Glutamatergic neuron (in vitro differentiated cells): ENCODE data around the gene NME5. TPM values are rescaled to one million over a fixed set of nuclear protein-coding genes. Genes with fewer than 3 reads are reported as not detected.

Experiments used
- DNase-seq: peaks from one replicate; pipeline ENCODE4 v3.0.0; 2022
- H3K27ac Mint-ChIP-seq: one replicate; pipeline ENCODE4 v1.8.0; 2020; ENCODE audit warnings: mild to moderate bottlenecking, mixed read lengths, inconsistent platforms; ENCODE audit not compliant: unreplicated experiment
- H3K27me3 Mint-ChIP-seq: one replicate; pipeline ENCODE4 v1.8.0; 2020; ENCODE audit warnings: mild to moderate bottlenecking, moderate library complexity, mixed read lengths, inconsistent platforms; ENCODE audit not compliant: unreplicated experiment
- H3K36me3 Mint-ChIP-seq: one replicate; pipeline ENCODE4 v1.8.0; 2020; ENCODE audit warnings: mild to moderate bottlenecking, mixed read lengths, inconsistent platforms; ENCODE audit not compliant: unreplicated experiment
- H3K4me1 Mint-ChIP-seq: one replicate; pipeline ENCODE4 v1.8.0; 2020; ENCODE audit warnings: mild to moderate bottlenecking, low read depth, mixed read lengths, inconsistent platforms; ENCODE audit not compliant: unreplicated experiment
- H3K4me3 Mint-ChIP-seq: one replicate; pipeline ENCODE4 v1.8.0; 2020; ENCODE audit warnings: mild to moderate bottlenecking, mixed read lengths, inconsistent platforms; ENCODE audit not compliant: unreplicated experiment
- H3K9me3 Mint-ChIP-seq: one replicate; pipeline ENCODE4 v1.8.0; 2020; ENCODE audit warnings: mild to moderate bottlenecking, moderate library complexity, mixed read lengths, inconsistent platforms; ENCODE audit not compliant: unreplicated experiment
- CTCF ChIP-seq: fragments of 200-600 bp; sonication (generic); IDR thresholded peaks from one replicate; pipeline ENCODE4 v1.5.0; 2021; ENCODE audit not compliant: partially characterized antibody, unreplicated experiment
- total RNA-seq: library from RNA; stranded (reverse); fragmentation: NEBNext Ultra II Directional; extraction: Animal tissue kit (Norgen Biotek cat#: 25700); gene quantifications from one replicate; pipeline ENCODE4 v1.2.1, GENCODE V29; 2021; ENCODE audit not compliant: unreplicated experiment

The NME5 gene
- total RNA-seq, 1 donor from 2014 or later, result 0.71 TPM

- DNase-seq, result no peak
- H3K36me3 Mint-ChIP-seq, result no peaks in the 10 kb centered on the region
These were observed 29.6 kb downstream of the NME5 start for GRCh38 chr5:138109463-138110265.

GRCh38 chr5:138107213-138107612 lies 32.0 kb downstream of the NME5 start:
- no peak for TF ChIP-seq CTCF
- no peaks in the 10 kb centered on the region for H3K27me3 Mint-ChIP-seq
- H3K27ac Mint-ChIP-seq, result no peak overlapping the region
- DNase-seq, result no peak
- H3K4me1 Mint-ChIP-seq, result no peaks in the 10 kb centered on the region
- no peak overlapping the region for H3K4me3 Mint-ChIP-seq
- no peaks in the 10 kb centered on the region for H3K36me3 Mint-ChIP-seq
- no peaks in the 10 kb centered on the region for H3K9me3 Mint-ChIP-seq

More at GRCh38 chr5:138109463-138110265, 29.6 kb downstream of the NME5 start:
- TF ChIP-seq CTCF, result no peak
- Mint-ChIP-seq H3K4me1 (no peaks in the 10 kb centered on the region), H3K4me3 (no peak overlapping the region), H3K9me3 (no peaks in the 10 kb centered on the region), H3K27me3 (no peaks in the 10 kb centered on the region), H3K27ac (no peak overlapping the region)

DNA sequence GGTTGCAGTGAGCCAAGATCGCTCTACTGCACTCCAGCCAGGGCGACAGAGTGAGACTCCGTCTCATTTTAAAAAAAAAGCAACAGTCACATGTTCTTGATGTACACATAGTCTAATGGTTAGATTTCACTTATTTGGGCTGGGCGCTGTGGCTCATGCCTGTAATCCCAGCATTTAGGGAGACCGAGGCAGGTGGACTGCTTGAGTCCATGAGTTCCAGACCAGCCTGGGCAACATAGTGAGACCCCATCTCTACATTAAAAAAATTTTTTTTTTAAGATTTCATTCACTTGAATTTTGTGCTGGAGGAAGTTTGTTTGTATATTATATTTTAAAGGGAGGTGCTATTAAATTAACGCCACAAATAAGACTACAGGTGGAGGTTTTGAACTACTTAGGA lies 33.5 kb downstream of the NME5 start:
- no peaks in the 10 kb centered on the region for H3K4me1 Mint-ChIP-seq
- no peaks in the 10 kb centered on the region for H3K36me3 Mint-ChIP-seq
- DNase-seq, result no peak
- TF ChIP-seq CTCF, result no peak
- peaks cover 1% of the 10 kb centered on the region for H3K9me3 Mint-ChIP-seq
- no peak overlapping the region for H3K27ac Mint-ChIP-seq
- no peak overlapping the region for H3K4me3 Mint-ChIP-seq
- peaks cover 1% of the 10 kb centered on the region for H3K27me3 Mint-ChIP-seq

DNA sequence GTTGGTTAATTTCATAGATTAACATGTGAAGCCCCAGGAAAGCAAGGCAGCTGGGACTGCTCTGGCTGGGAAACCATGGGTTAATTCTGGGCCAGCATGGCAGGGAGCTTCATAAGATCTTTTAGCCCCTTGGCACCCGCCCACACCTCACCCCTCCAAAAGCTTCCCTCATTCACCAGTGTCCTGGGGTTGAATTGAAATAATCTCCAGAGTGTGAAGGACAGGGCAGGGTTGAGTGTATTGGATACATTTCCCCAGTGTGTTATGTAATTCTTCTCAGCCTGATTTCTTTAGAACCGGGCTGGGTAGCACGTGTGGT lies 36.0 kb downstream of the NME5 start:
- Mint-ChIP-seq H3K27me3 (peaks cover 4% of the 10 kb centered on the region), H3K9me3 (peaks cover 1% of the 10 kb centered on the region), H3K27ac (no peak overlapping the region), H3K36me3 (peaks cover 8% of the 10 kb centered on the region), H3K4me3 (no peak overlapping the region), H3K4me1 (no peaks in the 10 kb centered on the region)
- TF ChIP-seq CTCF, result no peak
- DNase-seq, result no peak

- Mint-ChIP-seq H3K4me3 (no peak overlapping the region), H3K27me3 (peaks cover 4% of the 10 kb centered on the region), H3K27ac (no peak overlapping the region)
These were observed 36.5 kb downstream of the NME5 start for GRCh38 chr5:138102454-138103318.

More at GRCh38 chr5:138102454-138103318, 36.5 kb downstream of the NME5 start:
- no peak for DNase-seq
- no peak for TF ChIP-seq CTCF
- H3K9me3 Mint-ChIP-seq, result peaks cover 1% of the 10 kb centered on the region
- peaks cover 8% of the 10 kb centered on the region for H3K36me3 Mint-ChIP-seq
- H3K4me1 Mint-ChIP-seq, result no peaks in the 10 kb centered on the region
